Measurements from ENCODE around the gene HPS1. TPM values are rescaled to one million over a fixed set of nuclear protein-coding genes. Genes with fewer than 3 reads are reported as not detected.

Gene HPS1
- total RNA-seq, 1 donor from 2014 or later, result 31.9 TPM

GRCh38 chr10:98391065-98391464, 55.7 kb downstream of the HPS1 start:
- Histone ChIP-seq H3K4me1 (peaks cover 15% of the 10 kb centered on the region), H3K9me3 (replicated peaks) (no peaks in the 10 kb centered on the region), H3K4me3 (no peak overlapping the region), H3K27ac (replicated peaks) (no peak overlapping the region), H3K36me3 (peaks cover 30% of the 10 kb centered on the region), H3K27me3 (ENCODE audit: low read depth) (no peaks in the 10 kb centered on the region)
- TF ChIP-seq CTCF (IDR thresholded peaks at IDR 0.05; ENCODE audit: borderline replicate concordance), result no peak
- no peak for DNase-seq
- intact Hi-C loops (cut with micrococcal nuclease), result no loop called here

GRCh38 chr10:98390406-98390805, 56.3 kb downstream of the HPS1 start:
- no peaks in the 10 kb centered on the region for H3K9me3 ChIP-seq (replicated peaks)
- peaks cover 15% of the 10 kb centered on the region for H3K4me1 ChIP-seq
- no peak for TF ChIP-seq CTCF (IDR thresholded peaks at IDR 0.05; ENCODE audit: borderline replicate concordance)
- no peak overlapping the region for H3K27ac ChIP-seq (replicated peaks)
- intact Hi-C loops (cut with micrococcal nuclease), result no loop called here
- H3K4me3 ChIP-seq, result no peak overlapping the region
- no peak for DNase-seq
- H3K27me3 ChIP-seq (ENCODE audit: low read depth), result no peaks in the 10 kb centered on the region
- peaks cover 23% of the 10 kb centered on the region for H3K36me3 ChIP-seq

GRCh38 chr10:98389398-98389797, 57.3 kb downstream of the HPS1 start:
- Histone ChIP-seq H3K9me3 (replicated peaks) (no peaks in the 10 kb centered on the region), H3K4me3 (no peak overlapping the region), H3K4me1 (peaks cover 10% of the 10 kb centered on the region), H3K27ac (replicated peaks) (no peak overlapping the region), H3K36me3 (peaks cover 22% of the 10 kb centered on the region), H3K27me3 (ENCODE audit: low read depth) (no peaks in the 10 kb centered on the region)
- DNase-seq, result no peak
- intact Hi-C loops (cut with micrococcal nuclease), result no loop called here
- no peak for TF ChIP-seq CTCF (IDR thresholded peaks at IDR 0.05; ENCODE audit: borderline replicate concordance)

- no peak for TF ChIP-seq CTCF (IDR thresholded peaks at IDR 0.05; ENCODE audit: borderline replicate concordance)
- no peak for DNase-seq
- Histone ChIP-seq H3K27me3 (ENCODE audit: low read depth) (no peaks in the 10 kb centered on the region), H3K4me3 (no peak overlapping the region), H3K4me1 (peaks cover 10% of the 10 kb centered on the region), H3K36me3 (peaks cover 24% of the 10 kb centered on the region), H3K27ac (replicated peaks) (no peak overlapping the region), H3K9me3 (replicated peaks) (no peaks in the 10 kb centered on the region)
- intact Hi-C loops (cut with micrococcal nuclease), result no loop called here
Observed at GRCh38 chr10:98388101-98388655, 58.6 kb downstream of the HPS1 start.

GRCh38 chr10:98384531-98385133, 62.1 kb downstream of the HPS1 start:
- intact Hi-C loops (cut with micrococcal nuclease), result no loop called here
- H3K36me3 ChIP-seq, result peaks cover 45% of the 10 kb centered on the region

More at GRCh38 chr10:98384531-98385133, 62.1 kb downstream of the HPS1 start:
- H3K4me1 ChIP-seq, result no peaks in the 10 kb centered on the region
- H3K4me3 ChIP-seq, result no peak overlapping the region
- no peaks in the 10 kb centered on the region for H3K27me3 ChIP-seq (ENCODE audit: low read depth)
- H3K27ac ChIP-seq (replicated peaks), result no peak overlapping the region
- no peaks in the 10 kb centered on the region for H3K9me3 ChIP-seq (replicated peaks)
- DNase-seq, result no peak
- TF ChIP-seq CTCF (IDR thresholded peaks at IDR 0.05; ENCODE audit: borderline replicate concordance), result no peak
